Omental fat pad (tissue), 4 donors: ENCODE data around the gene TMUB2. TPM values are rescaled to one million over a fixed set of nuclear protein-coding genes. Genes with fewer than 3 reads are reported as not detected.

Experiments
- ATAC-seq: fragments of 150-250 bp; one replicate; pipeline ENCODE4 v1.9.1; 2016; ENCODE audit warnings: mild to moderate bottlenecking, moderate library complexity; ENCODE audit not compliant: low FRiP score
- DNase-seq: peaks from one replicate; pipeline ENCODE4 v3.0.0-alpha.2; 2019; ENCODE audit warnings: low spot score
- CTCF ChIP-seq, 3 donors: fragments of 450-650 bp; IDR thresholded peaks; one replicate each; pipeline ENCODE4 v1.5.1; 2016 to 2017; ENCODE audit warnings: antibody characterized with exemption in 3 of 3, mild to moderate bottlenecking in 3 of 3, moderate library complexity in 2 of 3
- total RNA-seq, 4 donors: library from RNA; depleted of rRNA; stranded (reverse); fragments of >200 nt; gene quantifications; one replicate each; pipeline ENCODE4 v1.1.0, GENCODE V29; 2016

TMUB2 gene
- total RNA-seq, 4 donors from 2014 or later, result 31.7 to 41.2 (median 35.8) TPM

DNA sequence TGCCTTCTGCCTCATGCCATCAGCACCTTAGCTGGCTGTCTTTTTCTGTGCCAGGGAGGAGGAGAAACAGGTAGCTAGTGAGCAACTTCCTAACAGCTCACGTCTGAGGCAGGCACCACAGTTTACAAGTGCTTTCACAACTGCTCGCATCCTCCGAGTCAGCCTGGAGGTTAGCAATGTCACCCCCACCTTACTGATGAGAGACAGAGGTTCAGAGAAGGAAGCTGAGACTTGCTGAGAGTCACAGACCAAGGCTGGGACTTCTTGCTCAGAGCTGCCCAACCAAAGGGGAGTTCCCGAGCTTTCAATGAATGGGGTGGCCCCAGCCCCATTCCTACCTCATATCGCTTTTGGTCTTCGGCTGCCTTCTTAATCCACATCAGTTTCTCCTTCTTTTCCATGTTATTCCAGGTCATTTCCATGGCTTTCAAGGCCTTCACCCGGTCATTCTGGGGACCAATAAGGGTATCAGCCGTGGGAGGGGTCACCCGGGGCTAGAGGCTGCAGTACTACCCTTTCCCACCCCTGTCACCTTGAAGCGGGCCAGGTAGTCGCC is 23.1 kb downstream of the TMUB2 start:
- DNase-seq (no peak), ATAC-seq (no peak)
- TF ChIP-seq CTCF (IDR thresholded peaks at IDR 0.05), result no peak

DNA sequence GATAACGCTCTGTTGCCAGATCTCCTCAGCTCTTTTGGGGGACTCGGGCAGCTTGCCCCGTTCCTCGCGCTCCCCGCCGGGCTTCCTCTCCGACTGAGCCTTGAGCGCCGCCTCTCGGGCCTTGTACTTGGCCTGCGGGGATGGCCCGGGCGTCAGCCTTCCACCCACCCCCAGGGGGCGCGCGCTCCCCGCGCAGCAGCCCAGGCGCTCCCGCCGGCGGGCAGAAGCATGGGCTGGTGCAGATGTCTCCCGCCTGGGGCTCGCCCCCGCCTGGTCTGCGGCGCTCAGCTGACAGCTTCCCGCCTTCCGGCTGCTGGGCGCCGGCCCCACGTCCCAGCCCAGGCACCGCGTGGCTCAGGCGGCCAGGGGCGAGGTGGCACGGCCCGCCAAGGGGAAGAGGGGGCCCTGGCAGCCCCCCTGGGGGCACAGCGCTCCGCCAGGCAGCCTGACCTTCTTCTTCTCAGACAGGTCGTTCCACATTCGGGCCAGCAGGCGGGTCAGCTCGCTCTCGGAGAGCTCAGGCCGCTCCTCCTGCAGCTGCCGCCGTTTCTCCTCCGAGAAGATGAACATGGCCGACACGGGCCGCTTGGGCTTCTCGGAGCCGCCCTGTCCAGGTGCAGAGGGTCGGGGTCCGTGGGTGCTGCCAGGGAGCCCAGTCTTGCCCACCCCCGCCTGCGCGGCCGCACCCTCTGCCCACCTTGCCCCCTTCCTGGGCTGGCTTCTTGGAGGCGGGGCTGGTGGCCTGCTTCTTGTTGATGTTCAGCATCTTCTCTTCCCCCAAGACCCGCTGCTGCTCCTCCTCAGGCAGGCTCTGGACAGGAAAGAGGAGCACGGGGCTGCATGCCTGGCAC is 23.8 kb downstream of the TMUB2 start:
- DNase-seq (no peak), ATAC-seq (peak; percentile 88)
- peak in 2 of 3 donors; percentile 92 to 98 for TF ChIP-seq CTCF (IDR thresholded peaks at IDR 0.05)

GRCh38 chr17:44211281-44212265 is 24.8 kb downstream of the TMUB2 start:
- TF ChIP-seq CTCF (IDR thresholded peaks at IDR 0.05), result no peak
- no peak for DNase-seq
- ATAC-seq, result no peak

DNA sequence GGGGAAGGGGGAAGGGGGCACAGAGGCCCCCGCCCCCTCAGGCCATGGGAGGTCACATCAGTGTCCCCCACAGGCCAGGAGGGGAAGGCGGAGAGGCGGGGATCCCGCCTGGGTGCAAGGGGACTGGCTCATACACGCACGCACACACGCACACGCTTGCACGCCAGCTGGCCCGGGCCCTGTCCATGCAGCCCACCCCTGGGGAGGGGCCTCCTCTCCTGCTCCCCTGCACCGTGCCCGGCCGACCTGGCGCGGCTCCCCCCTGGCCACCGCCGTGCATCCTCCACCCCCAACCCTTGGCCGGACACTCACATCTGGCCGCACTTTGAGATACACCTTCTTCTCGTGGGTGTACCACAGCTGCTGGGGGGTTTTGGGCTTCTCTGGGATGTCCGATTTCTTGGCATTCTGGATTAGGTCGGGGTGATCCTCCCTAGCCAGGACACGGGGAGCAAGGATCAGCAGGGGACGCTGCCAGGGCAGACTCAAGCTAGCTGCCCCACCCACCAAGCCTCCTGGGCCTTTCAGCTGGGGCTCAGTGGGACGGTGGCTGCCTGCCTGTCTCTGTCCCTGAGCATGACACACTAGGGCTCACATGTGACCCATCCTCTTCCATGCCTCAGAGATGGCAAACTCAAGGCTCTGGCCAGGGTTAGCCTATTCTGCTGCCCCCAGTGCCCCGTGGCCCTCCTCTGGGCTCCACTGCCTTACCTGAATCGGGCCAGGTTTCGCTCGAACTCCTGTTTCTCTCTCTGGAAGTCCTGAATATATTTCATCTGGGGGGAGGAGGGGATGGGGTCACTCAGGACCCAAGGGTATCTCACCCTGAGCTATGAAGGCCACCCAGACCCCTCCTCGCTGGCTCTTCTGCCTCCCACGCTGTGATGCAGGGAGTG is 26.0 kb downstream of the TMUB2 start:
- no peak for ATAC-seq
- TF ChIP-seq CTCF (IDR thresholded peaks at IDR 0.05), result no peak
- no peak for DNase-seq

DNA sequence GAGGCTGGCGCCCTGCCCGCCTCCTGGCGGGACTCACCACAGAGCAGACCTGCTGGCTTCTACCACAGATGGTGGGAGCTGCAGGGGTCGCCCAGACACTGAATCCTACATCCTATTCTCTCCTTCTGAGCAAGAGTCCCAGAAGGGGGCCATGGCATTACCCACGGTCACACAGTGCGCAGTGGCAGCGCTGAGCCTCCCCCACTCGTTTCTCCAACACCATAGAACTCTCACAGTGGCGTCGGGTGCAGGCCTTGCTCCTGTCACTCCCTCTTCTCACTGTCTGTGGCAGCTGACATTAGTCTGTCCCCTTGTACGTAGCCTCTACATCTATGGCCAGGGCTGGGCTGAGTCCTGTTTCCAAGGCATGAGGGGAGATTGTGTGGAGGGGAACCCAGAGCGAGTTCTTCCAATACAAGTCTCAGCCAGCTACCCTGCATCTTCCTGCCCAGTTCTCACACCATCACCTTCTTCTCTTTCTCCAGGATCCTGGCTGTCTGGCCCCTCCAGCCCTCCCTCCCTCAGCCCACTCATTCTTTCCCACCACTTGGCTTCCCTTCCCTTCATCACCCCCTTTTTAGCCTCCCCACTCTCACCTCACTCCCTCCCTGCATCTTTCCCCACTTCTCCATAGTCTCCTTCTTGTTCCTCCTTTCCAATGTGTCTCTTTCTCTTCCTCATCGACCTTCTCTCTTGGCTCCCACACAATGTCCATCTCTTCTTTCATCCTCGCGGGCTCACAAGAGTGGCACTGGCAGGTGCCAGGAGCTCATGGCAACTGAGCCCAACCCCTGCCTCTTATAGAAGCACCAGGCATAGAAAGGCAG is 26.8 kb downstream of the TMUB2 start:
- no peak for ATAC-seq
- no peak for DNase-seq
- no peak for TF ChIP-seq CTCF (IDR thresholded peaks at IDR 0.05)
